HepG2 (cell line): ENCODE data around the gene HMGCR. TPM values are rescaled to one million over a fixed set of nuclear protein-coding genes. Genes with fewer than 3 reads are reported as not detected.
A peak's percentile ranks its signal among the peaks of the same experiment; 100 is the strongest.

ENCODE experiments used
- ARNTL ChIP-seq: sonication (generic); formaldehyde crosslinking; IDR thresholded peaks from 2 replicates; pipeline ENCODE4 v1.4.0; 2020; ENCODE audit warnings: mild to moderate bottlenecking, missing genetic modification reagents
- BCL6 ChIP-seq: IDR thresholded peaks from 2 replicates; pipeline ENCODE4 v1.6.1; 2016; ENCODE audit warnings: missing genetic modification reagents, missing compliant biosample characterization
- BHLHE40 ChIP-seq: IDR thresholded peaks from 2 replicates; pipeline ENCODE4 v1.6.1; 2011; ENCODE audit warnings: low read length, improper control_type of control experiment
- CC2D1A ChIP-seq: sonication (generic); formaldehyde crosslinking; IDR thresholded peaks from 2 replicates; pipeline ENCODE4 v1.8.1; 2023; ENCODE audit warnings: mild to moderate bottlenecking, missing genetic modification reagents
- SIX4 ChIP-seq: sonication (generic); formaldehyde crosslinking; IDR thresholded peaks from 2 replicates; pipeline ENCODE4 v1.4.0; 2020; ENCODE audit warnings: missing genetic modification reagents
- SPEN ChIP-seq: sonication (generic); formaldehyde crosslinking; IDR thresholded peaks from 2 replicates; pipeline ENCODE4 v1.5.1; 2020; ENCODE audit warnings: low read depth, mild to moderate bottlenecking, missing genetic modification reagents
- TAF1 ChIP-seq: sonication (generic); formaldehyde crosslinking; IDR thresholded peaks from 2 replicates; pipeline ENCODE4 v1.4.0; 2020; ENCODE audit warnings: missing genetic modification reagents
- TBX2 ChIP-seq: sonication (generic); formaldehyde crosslinking; IDR thresholded peaks from 2 replicates; pipeline ENCODE4 v1.5.0; 2020; ENCODE audit warnings: missing genetic modification reagents, mild to moderate bottlenecking, borderline replicate concordance
- THAP11 ChIP-seq: IDR thresholded peaks from 2 replicates; pipeline ENCODE4 v1.6.1; 2016; ENCODE audit warnings: missing biosample characterization, missing genetic modification reagents
- ZMYM4 ChIP-seq: sonication (generic); formaldehyde crosslinking; IDR thresholded peaks from 2 replicates; pipeline ENCODE4 v1.8.1; 2023; ENCODE audit warnings: mild to moderate bottlenecking, missing genetic modification reagents
- ZNF3 ChIP-seq: IDR thresholded peaks from 2 replicates; pipeline ENCODE4 v1.7.0; 2017; ENCODE audit warnings: inconsistent platforms
- polyA plus RNA-seq, 8 experiments: library from polyadenylated mRNA; depleted of rRNA in 3 of 8; stranded (reverse) in 7 of 8; unstranded in 1 of 8; fragments of >200 nt; fragmentation: Illumina TruSeq in 4 of 8; extraction: Trizol in 4 of 8; gene quantifications; 2 replicates each; pipeline versions ENCODE4 v1.2.1 to v1.2.3, GENCODE V29; 2011 to 2016; ENCODE audit warnings: low read depth in 4 of 8, missing spikeins in 1 of 8, mixed read lengths in 1 of 8; ENCODE audit not compliant: insufficient read depth in 1 of 8
- total RNA-seq, 5 experiments: library from RNA; depleted of rRNA; stranded (reverse); fragments of >200 nt; fragmentation: Illumina TruSeq; extraction: Trizol; gene quantifications; 2 replicates each; pipeline ENCODE4 v1.2.3, GENCODE V29; 2016; ENCODE audit warnings: low read depth in 1 of 5
- TF ChIP-seq, protein P1 (sequence below): IDR thresholded peaks from 2 replicates; pipeline ENCODE4 v1.4.0; 2020; ENCODE audit warnings: mild to moderate bottlenecking, missing genetic modification reagents
- TF ChIP-seq, protein P2 (sequence below), 2 experiments: sonication (generic) in 1 of 2; formaldehyde crosslinking in 1 of 2; IDR thresholded peaks; 2 replicates each; pipeline versions ENCODE4 v1.4.0 to v1.6.1; 2018 to 2020; ENCODE audit warnings: missing genetic modification reagents in 2 of 2, borderline replicate concordance in 1 of 2, low read depth in 1 of 2, mild to moderate bottlenecking in 1 of 2, missing biosample characterization in 1 of 2
- TF ChIP-seq, protein P3 (sequence below): IDR thresholded peaks from 2 replicates; pipeline ENCODE4 v1.6.1; 2016
- TF ChIP-seq, protein P4 (sequence below): sonication (generic); formaldehyde crosslinking; IDR thresholded peaks from 2 replicates; pipeline ENCODE4 v1.9.0; 2021; ENCODE audit warnings: missing genetic modification reagents, borderline replicate concordance

HMGCR gene
- total and polyA plus RNA-seq, 2 of the 13 experiments (the other 11 are each of a cell fraction or from before 2014, with no cell fraction given) = 43.0 to 144 TPM

DNA sequence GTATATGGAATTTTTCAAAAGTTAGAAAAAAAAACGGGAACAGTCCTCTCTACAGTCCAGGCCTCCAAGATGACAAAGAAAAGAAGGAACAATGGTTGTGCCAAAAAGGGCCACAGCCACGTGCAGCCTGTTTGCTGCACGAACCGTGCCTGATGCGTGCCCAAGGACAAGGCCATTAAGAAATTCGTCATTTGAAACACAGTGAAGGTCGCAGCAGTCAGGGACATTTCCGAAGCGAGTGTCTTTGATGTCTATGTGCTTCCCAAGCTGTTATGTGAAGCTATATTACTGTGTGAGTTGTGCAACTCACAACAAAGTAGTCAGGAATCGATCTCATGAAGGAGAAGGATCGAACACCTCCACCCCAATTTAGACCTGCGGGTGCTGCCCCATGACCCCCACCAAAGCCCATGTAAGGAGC lies 37.4 kb downstream of the HMGCR start (continued):
- TF ChIP-seq, protein P1, sequence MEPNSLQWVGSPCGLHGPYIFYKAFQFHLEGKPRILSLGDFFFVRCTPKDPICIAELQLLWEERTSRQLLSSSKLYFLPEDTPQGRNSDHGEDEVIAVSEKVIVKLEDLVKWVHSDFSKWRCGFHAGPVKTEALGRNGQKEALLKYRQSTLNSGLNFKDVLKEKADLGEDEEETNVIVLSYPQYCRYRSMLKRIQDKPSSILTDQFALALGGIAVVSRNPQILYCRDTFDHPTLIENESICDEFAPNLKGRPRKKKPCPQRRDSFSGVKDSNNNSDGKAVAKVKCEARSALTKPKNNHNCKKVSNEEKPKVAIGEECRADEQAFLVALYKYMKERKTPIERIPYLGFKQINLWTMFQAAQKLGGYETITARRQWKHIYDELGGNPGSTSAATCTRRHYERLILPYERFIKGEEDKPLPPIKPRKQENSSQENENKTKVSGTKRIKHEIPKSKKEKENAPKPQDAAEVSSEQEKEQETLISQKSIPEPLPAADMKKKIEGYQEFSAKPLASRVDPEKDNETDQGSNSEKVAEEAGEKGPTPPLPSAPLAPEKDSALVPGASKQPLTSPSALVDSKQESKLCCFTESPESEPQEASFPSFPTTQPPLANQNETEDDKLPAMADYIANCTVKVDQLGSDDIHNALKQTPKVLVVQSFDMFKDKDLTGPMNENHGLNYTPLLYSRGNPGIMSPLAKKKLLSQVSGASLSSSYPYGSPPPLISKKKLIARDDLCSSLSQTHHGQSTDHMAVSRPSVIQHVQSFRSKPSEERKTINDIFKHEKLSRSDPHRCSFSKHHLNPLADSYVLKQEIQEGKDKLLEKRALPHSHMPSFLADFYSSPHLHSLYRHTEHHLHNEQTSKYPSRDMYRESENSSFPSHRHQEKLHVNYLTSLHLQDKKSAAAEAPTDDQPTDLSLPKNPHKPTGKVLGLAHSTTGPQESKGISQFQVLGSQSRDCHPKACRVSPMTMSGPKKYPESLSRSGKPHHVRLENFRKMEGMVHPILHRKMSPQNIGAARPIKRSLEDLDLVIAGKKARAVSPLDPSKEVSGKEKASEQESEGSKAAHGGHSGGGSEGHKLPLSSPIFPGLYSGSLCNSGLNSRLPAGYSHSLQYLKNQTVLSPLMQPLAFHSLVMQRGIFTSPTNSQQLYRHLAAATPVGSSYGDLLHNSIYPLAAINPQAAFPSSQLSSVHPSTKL (CRISPR knock-in tag) = peak; percentile 93
- peak; percentile 99 for TF ChIP-seq BHLHE40
- TF ChIP-seq THAP11 = peak; percentile 46; the same call in 1 of the 2 replicates
- peak; percentile 47; the same call in 1 of the 2 replicates for TF ChIP-seq BCL6 (CRISPR knock-in tag)
- TF ChIP-seq ZMYM4 (CRISPR knock-in tag) = peak; percentile 62; the same call in 1 of the 2 replicates
- TF ChIP-seq, protein P2, sequence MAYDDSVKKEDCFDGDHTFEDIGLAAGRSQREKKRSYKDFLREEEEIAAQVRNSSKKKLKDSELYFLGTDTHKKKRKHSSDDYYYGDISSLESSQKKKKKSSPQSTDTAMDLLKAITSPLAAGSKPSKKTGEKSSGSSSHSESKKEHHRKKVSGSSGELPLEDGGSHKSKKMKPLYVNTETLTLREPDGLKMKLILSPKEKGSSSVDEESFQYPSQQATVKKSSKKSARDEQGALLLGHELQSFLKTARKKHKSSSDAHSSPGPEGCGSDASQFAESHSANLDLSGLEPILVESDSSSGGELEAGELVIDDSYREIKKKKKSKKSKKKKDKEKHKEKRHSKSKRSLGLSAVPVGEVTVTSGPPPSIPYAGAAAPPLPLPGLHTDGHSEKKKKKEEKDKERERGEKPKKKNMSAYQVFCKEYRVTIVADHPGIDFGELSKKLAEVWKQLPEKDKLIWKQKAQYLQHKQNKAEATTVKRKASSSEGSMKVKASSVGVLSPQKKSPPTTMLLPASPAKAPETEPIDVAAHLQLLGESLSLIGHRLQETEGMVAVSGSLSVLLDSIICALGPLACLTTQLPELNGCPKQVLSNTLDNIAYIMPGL (CRISPR knock-in tag; IDR thresholded peaks at IDR 0.05; ENCODE audit: borderline replicate concordance in 1 of 2, low read depth in 1 of 2) = no peak
- 0 out of 2 replicates have a peak, but pooled peaks have one; percentile 23 for TF ChIP-seq SIX4 (CRISPR knock-in tag)
- no peak for TF ChIP-seq TAF1
- TF ChIP-seq SPEN (CRISPR knock-in tag) = peak; percentile 36; the same call in 1 of the 2 replicates
- TF ChIP-seq, protein P3, sequence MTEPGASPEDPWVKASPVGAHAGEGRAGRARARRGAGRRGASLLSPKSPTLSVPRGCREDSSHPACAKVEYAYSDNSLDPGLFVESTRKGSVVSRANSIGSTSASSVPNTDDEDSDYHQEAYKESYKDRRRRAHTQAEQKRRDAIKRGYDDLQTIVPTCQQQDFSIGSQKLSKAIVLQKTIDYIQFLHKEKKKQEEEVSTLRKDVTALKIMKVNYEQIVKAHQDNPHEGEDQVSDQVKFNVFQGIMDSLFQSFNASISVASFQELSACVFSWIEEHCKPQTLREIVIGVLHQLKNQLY (CRISPR knock-in tag) = peak; percentile 82; the same call in 1 of the 2 replicates
- no peak for TF ChIP-seq ZNF3 (CRISPR knock-in tag)
- peak; percentile 63; the same call in 1 of the 2 replicates for TF ChIP-seq TBX2 (CRISPR knock-in tag)
- TF ChIP-seq, protein P4, sequence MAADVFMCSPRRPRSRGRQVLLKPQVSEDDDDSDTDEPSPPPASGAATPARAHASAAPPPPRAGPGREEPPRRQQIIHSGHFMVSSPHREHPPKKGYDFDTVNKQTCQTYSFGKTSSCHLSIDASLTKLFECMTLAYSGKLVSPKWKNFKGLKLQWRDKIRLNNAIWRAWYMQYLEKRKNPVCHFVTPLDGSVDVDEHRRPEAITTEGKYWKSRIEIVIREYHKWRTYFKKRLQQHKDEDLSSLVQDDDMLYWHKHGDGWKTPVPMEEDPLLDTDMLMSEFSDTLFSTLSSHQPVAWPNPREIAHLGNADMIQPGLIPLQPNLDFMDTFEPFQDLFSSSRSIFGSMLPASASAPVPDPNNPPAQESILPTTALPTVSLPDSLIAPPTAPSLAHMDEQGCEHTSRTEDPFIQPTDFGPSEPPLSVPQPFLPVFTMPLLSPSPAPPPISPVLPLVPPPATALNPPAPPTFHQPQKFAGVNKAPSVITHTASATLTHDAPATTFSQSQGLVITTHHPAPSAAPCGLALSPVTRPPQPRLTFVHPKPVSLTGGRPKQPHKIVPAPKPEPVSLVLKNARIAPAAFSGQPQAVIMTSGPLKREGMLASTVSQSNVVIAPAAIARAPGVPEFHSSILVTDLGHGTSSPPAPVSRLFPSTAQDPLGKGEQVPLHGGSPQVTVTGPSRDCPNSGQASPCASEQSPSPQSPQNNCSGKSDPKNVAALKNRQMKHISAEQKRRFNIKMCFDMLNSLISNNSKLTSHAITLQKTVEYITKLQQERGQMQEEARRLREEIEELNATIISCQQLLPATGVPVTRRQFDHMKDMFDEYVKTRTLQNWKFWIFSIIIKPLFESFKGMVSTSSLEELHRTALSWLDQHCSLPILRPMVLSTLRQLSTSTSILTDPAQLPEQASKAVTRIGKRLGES = peak; percentile 80; the same call in 1 of the 2 replicates
- no peak for TF ChIP-seq CC2D1A (CRISPR knock-in tag)
- TF ChIP-seq ARNTL (CRISPR knock-in tag) = peak; percentile 88
